Measurements from ENCODE around the gene SGMS2.

DNA sequence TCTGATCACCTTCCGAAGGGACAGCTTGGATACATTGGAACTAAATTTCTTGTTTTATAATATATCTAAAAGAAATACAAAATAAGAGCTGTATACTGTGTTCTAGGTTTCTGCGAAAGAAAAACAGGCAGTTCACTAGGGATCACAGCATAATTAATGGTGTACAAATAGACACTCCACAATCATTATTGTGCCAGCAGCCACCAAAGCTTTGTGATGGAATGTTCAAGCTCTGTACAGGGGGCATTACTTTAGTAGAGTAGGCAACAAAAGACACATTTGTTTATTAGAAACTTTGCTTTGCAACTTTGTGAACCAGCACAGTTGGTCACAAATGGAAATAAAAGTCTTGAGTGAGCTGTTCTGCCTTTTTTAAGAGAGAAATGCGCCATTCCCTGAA, 49.3 kb downstream of the SGMS2 start:
- TF ChIP-seq, protein P1, sequence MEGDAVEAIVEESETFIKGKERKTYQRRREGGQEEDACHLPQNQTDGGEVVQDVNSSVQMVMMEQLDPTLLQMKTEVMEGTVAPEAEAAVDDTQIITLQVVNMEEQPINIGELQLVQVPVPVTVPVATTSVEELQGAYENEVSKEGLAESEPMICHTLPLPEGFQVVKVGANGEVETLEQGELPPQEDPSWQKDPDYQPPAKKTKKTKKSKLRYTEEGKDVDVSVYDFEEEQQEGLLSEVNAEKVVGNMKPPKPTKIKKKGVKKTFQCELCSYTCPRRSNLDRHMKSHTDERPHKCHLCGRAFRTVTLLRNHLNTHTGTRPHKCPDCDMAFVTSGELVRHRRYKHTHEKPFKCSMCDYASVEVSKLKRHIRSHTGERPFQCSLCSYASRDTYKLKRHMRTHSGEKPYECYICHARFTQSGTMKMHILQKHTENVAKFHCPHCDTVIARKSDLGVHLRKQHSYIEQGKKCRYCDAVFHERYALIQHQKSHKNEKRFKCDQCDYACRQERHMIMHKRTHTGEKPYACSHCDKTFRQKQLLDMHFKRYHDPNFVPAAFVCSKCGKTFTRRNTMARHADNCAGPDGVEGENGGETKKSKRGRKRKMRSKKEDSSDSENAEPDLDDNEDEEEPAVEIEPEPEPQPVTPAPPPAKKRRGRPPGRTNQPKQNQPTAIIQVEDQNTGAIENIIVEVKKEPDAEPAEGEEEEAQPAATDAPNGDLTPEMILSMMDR (tag by site-specific recombination; IDR thresholded peaks at IDR 0.05): no peak
- TF ChIP-seq ZNF302 (tag by site-specific recombination; IDR thresholded peaks at IDR 0.05; ENCODE audit: low read depth) (no peak), ZNF830 (tag by site-specific recombination; IDR thresholded peaks at IDR 0.05; ENCODE audit: low read depth) (no peak), ZNF623 (tag by site-specific recombination; IDR thresholded peaks at IDR 0.05) (no peak), ZNF157 (tag by site-specific recombination; IDR thresholded peaks at IDR 0.05) (no peak), REPIN1 (tag by site-specific recombination; IDR thresholded peaks at IDR 0.05; ENCODE audit: low read depth) (no peak)
- TF ChIP-seq, protein P2, sequence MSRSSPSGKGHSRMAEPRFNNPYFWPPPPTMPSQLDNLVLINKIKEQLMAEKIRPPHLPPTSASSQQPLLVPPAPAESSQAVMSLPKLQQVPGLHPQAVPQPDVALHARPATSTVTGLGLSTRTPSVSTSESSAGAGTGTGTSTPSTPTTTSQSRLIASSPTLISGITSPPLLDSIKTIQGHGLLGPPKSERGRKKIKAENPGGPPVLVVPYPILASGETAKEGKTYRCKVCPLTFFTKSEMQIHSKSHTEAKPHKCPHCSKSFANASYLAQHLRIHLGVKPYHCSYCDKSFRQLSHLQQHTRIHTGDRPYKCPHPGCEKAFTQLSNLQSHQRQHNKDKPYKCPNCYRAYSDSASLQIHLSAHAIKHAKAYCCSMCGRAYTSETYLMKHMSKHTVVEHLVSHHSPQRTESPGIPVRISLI (tag by site-specific recombination; IDR thresholded peaks at IDR 0.05): no peak
- TF ChIP-seq, protein P3, sequence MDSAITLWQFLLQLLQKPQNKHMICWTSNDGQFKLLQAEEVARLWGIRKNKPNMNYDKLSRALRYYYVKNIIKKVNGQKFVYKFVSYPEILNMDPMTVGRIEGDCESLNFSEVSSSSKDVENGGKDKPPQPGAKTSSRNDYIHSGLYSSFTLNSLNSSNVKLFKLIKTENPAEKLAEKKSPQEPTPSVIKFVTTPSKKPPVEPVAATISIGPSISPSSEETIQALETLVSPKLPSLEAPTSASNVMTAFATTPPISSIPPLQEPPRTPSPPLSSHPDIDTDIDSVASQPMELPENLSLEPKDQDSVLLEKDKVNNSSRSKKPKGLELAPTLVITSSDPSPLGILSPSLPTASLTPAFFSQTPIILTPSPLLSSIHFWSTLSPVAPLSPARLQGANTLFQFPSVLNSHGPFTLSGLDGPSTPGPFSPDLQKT (IDR thresholded peaks at IDR 0.05; ENCODE audit: borderline replicate concordance, low read depth, low read length): no peak

Measured in HEK293 (cell line).